Tibial nerve (tissue), 4 donors: ENCODE results near the gene CCDC110.

Source experiments
- CTCF ChIP-seq, 5 experiments: fragments of 200-600 bp in 3 of 5; fragments of 450-650 bp in 2 of 5; sonication (generic) in 3 of 5; IDR thresholded peaks; one replicate each; pipeline ENCODE4 v1.5.1; 2016 to 2019; ENCODE audit warnings: antibody characterized with exemption in 5 of 5, mild to moderate bottlenecking in 3 of 5, moderate library complexity in 2 of 5
- EP300 ChIP-seq, 2 donors: sonication (generic); formaldehyde crosslinking; IDR thresholded peaks; one replicate each; pipeline ENCODE4 v1.6.1; 2017; ENCODE audit warnings: antibody characterized with exemption in 2 of 2, mild to moderate bottlenecking in 1 of 2
- POLR2A ChIP-seq, 2 donors: fragments of 450-650 bp; IDR thresholded peaks; one replicate each; pipeline ENCODE4 v1.6.1; 2017; ENCODE audit warnings: antibody characterized with exemption in 2 of 2, mild to moderate bottlenecking in 2 of 2, moderate library complexity in 2 of 2

- no peak for TF ChIP-seq EP300 (IDR thresholded peaks at IDR 0.05)
- no peak for TF ChIP-seq CTCF (IDR thresholded peaks at IDR 0.05)
- no peak for TF ChIP-seq POLR2A (IDR thresholded peaks at IDR 0.05)
These were observed 59.7 kb downstream of the CCDC110 start for GRCh38 chr4:185411849-185412248.
